ENCODE measurements around the gene JARID2. TPM values are rescaled to one million over a fixed set of nuclear protein-coding genes. Genes with fewer than 3 reads are reported as not detected.
"Not testable (repeated sequence)": the region's sequence is repeated elsewhere in the genome, so short reads cannot be mapped to it uniquely, and the experiment has no call there.

The JARID2 gene
- polyA plus RNA-seq, 3 donors = 29.0 to 32.0 (median 29.8) TPM

- no peak for DNase-seq
These were observed 152.9 kb downstream of the JARID2 start for GRCh38 chr6:15398633-15399275.

DNA sequence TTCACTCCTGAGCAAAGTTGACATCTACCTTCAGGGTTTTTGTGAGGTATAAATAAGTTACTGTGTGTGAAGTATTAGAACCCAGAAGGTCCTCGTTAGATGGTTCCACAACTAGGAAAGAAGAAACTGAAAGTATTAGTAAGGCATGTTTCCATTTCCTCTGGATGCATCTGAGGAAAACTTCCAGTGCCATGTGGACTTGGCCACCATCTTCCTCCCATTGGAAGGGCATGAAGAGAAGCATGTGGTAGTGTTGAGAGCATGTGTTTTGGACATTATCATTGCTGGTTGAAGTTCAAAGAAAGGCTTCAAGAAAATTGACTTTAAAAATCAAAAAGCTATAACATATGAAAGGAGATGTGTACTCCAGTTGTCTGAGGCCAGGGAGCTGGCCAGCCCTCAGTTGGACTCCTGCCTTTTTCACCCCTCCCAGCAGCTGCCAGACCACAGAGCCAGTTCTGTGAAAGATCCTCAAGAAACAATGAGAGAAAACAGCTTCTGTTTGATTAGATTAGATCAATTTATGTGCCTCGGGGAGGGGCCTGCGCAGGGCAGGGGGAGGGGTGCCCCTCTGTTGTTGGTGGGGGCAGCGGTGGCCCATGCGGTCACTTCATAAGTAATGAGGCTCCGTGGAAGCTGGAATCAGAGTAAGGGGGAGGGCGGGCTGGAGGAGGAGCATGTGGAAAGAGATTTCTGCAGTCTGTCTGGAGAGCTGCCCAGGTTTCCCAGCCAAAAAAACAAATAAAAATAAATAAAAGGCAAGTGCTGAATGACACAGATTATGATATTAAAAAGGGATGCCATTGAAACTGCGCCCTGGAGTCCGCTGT lies 154.0 kb downstream of the JARID2 start:
- peak; percentile 90 for DNase-seq

DNA sequence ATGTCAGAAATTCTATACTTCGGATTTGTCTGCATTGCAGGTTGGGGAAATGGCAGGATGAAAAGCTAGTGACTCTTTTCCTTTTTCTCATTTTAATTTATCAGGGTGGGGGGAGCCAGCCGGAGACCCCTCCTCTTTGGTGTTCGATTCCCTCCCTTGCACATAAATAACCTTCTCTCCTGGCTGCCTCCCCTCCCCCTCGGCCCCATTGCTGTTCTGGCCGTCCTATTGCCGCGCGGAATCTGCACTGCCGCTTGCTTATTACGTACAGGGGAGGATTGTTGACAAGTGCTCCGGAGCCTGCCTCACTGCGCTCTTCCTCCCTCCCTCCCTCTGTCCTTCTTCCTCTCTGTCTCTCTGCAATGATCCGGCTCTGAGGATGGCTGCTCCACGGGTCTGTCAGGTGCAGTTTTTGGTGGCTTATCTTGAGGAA lies 154.7 kb downstream of the JARID2 start:
- peak; percentile 76 for DNase-seq

- DNase-seq = no peak
These were observed 155.3 kb downstream of the JARID2 start for GRCh38 chr6:15401120-15401519.

GRCh38 chr6:15401769-15402250 lies 155.9 kb downstream of the JARID2 start:
- no peak for DNase-seq

- no peak for DNase-seq
These were observed 156.7 kb downstream of the JARID2 start for GRCh38 chr6:15402406-15403045.

GRCh38 chr6:15403094-15403755 lies 157.4 kb downstream of the JARID2 start:
- no peak for DNase-seq

DNA sequence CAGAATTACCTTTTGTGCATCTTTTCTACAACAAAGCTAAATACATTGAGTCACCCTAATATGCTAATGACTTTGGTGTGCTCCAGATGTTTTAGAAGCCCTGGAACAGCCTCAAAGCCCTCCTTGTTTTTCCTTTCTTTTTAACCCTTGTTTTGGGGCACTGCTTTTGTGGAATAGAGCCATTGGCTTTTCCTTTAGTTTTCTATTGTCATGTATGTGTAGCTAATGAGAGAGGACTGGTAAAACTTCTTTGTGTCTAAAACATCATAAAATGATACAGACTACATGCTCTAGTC lies 158.8 kb downstream of the JARID2 start:
- no peak for DNase-seq

DNA sequence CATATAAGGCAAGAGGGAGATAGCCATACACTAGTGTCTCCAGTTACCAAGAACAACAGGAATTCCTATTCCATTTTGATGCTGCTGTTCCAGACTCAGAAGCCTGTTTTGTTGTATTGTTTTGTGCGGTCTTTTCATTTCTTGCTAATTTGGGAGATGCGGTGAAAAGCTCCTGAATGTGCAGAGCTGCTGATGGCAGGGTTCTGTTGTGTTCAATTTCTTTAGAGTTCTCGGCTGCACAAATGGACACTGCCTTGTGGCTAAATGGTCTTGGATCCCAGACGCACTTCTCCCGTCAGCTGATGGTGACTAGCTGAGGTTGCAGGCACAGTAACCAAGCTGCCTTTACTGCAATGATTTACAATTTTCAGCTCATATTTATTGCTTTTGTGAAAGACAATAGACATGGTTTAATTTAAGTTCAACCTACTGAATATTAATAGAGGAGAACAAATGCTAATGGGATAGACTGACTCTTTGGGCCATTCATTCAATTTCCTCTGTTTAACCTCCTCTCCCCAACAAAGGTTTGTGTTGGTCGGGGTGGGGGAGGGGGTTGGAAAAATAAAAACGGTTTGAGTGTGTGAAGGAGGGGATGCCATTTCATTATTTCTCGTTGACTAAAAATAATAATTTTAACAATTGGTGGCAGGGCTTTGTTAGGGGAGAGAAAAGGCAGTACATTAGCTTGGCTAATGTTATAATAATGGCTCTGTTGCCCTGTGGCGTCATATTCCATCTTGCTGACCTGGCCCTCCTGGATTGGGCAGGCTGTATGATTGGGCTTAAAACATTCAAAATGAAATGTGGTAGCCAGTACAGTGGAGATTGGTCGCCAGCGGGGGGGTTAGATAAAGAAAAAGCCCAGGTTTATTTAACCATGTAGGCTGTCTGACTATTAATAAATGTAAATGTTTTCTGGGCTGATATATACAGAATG lies 159.5 kb downstream of the JARID2 start:
- no peak for DNase-seq

DNA sequence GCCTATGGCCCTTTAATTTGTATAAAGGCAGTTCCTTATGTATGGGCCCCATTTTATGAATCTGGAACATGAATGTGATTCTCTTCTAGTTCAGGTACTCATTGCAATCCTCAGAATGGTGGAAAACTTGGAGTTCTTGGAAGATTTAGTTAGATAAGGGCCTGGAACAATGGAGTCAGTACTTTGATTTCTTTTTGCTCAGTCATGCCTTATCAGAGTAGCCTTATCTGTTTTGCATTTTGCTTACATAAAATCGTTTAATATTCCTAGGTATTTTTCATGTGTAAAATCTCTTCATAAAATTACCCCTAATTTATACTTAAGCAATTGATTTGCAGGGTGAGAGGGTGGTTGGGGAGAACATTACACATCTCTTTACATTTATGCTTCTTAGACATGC lies 160.6 kb downstream of the JARID2 start:
- DNase-seq = no peak

GRCh38 chr6:15408008-15408407 lies 162.1 kb downstream of the JARID2 start:
- no peak for DNase-seq

DNA sequence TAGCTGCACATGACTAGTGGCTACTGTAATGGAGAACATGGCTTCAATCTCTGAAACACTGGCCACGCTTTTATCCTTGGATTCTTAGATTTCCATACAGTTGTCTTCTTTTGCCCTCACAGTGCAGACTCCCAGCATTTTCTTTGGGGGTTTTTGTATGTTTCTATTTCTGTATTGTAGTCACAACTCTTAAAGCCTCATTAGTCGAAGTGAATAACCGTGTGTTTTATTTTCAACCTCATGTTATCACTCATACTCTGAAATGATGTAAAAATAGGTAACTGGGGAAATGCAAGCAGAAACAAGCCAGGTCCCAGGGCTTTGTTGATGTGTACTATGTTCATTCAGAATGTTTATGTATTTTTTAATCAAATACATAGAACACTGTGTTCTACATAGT lies 162.9 kb downstream of the JARID2 start:
- no peak for DNase-seq

GRCh38 chr6:15409301-15410125 lies 163.6 kb downstream of the JARID2 start:
- DNase-seq = no peak

DNA sequence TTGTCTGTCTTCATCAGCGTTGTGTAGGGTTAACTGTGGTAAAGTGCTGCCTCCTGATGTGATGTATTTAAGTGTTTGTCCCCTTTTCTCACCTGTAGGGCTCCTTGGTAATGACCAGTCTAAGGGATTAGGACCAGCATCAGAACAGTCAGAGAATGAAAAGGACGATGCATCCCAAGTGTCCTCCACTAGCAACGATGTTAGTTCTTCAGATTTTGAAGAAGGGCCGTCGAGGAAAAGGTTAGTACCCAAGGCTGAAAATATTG lies 164.2 kb downstream of the JARID2 start:
- no peak for DNase-seq

GRCh38 chr6:15410752-15411151 lies 164.9 kb downstream of the JARID2 start:
- DNase-seq = no peak

- DNase-seq = no peak
These were observed 165.9 kb downstream of the JARID2 start for GRCh38 chr6:15411766-15412165.

DNA sequence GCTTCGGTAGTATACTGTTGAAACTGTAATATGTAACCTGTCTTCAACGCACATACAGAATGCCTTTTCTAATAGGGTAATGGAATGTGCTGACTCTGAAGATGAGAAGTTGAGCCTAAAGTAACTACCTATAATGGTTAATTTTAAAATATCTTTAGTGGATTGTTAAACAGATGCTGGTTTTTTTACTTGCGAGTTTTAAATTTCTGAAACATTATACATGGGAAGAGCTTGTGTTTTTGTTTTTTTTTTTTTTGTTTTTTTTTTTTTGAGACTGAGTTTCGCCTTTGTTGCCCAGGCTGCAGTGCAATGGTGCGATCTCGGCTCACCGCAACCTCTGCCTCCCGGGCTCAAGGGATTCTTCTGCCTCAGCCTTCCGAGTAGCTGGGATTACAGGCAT lies 166.9 kb downstream of the JARID2 start:
- DNase-seq = no peak

DNA sequence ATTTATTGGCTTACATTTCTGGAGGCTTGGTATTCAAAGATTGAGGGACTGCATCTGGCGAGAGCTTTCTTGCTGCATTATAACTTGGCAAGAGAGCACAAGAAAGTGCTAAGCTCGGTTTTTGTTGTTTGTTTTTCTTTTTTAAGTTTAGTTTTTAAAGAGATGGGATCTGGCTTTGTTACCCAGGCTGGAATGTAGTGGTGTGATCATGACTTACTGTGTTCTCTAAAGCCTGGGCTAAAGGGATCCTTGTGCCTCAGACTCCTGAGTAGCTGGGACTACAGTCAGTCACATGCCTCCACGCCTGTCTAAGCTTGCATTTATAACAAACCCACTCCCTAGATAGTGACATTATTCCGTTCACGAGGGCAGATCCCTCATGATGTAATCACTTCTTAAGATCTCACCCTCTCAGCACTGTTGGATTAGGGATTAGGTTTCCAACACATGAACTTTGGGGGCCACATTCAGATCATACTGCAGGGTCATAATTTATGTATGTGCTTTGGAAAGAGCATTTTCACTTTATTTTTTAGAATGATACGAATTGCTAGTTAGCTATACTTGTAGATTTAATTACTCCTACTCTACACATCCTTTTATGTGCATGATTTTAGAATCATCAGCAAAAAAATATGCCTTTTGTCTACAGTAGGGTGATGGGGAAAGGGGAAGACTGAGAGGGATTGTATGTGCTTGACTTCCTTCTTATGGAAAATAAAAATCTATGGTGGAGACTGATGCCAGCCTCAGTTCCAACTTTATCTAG lies 167.8 kb downstream of the JARID2 start:
- peak; percentile 70 for DNase-seq

GRCh38 chr6:15414235-15414612 lies 168.4 kb downstream of the JARID2 start:
- no peak for DNase-seq

DNA sequence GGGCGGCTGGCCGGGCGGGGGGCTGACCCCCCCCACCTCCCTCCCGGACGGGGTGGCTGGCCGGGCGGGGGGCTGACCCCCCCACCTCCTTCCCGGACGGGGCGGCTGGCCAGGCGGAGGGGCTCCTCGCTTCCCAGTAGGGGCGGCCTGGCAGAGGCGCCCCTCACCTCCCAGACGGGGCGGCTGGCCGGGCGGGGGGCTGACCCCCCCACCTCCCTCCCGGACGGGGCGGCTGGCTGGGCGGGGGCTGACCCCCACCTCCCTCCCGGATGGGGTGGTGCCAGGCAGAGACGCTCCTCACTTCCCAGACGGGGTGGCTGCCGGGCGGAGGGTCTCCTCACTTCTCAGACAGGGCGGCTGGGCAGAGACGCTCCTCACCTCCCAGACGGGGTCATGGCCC lies 169.8 kb downstream of the JARID2 start:
- DNase-seq = not testable (repeated sequence)
